Hepatocyte (in vitro differentiated cells): Measurements from ENCODE around the gene POU2F1. TPM values are rescaled to one million over a fixed set of nuclear protein-coding genes. Genes with fewer than 3 reads are reported as not detected.

Source experiments
- DNase-seq: peaks from one replicate; pipeline ENCODE4 v3.0.0-alpha.2; 2016; ENCODE audit warnings: low spot score
- H2AFZ ChIP-seq: fragments of 200-600 bp; sonication (generic); 2 replicates; pipeline ENCODE4 v1.6.0; 2016; ENCODE audit warnings: antibody characterized with exemption, mild to moderate bottlenecking
- H3K27ac ChIP-seq: fragments of 200-600 bp; sonication (generic); 2 replicates; pipeline ENCODE4 v1.5.1; 2016; ENCODE audit warnings: mild to moderate bottlenecking
- H3K27me3 ChIP-seq: fragments of 200-600 bp; sonication (generic); 2 replicates; pipeline ENCODE4 v1.6.1; 2016
- H3K36me3 ChIP-seq: fragments of 200-600 bp; sonication (generic); replicated peaks from 2 replicates; pipeline ENCODE4 v1.5.1; 2016; ENCODE audit warnings: low read depth; ENCODE audit not compliant: insufficient read depth
- H3K4me1 ChIP-seq: fragments of 200-600 bp; sonication (generic); 2 replicates; pipeline ENCODE4 v1.5.1; 2016; ENCODE audit warnings: mild to moderate bottlenecking, moderate library complexity; ENCODE audit not compliant: insufficient read depth
- H3K4me2 ChIP-seq: fragments of 200-600 bp; sonication (generic); 2 replicates; pipeline ENCODE4 v1.6.0; 2016
- H3K4me3 ChIP-seq: fragments of 200-600 bp; sonication (generic); 2 replicates; pipeline ENCODE4 v1.5.1; 2016; ENCODE audit warnings: mild to moderate bottlenecking
- H3K79me2 ChIP-seq: fragments of 200-600 bp; sonication (generic); 2 replicates; pipeline ENCODE4 v1.6.0; 2017; ENCODE audit warnings: mild to moderate bottlenecking
- H3K9me2 ChIP-seq: fragments of 200-600 bp; sonication (generic); replicated peaks from 2 replicates; pipeline ENCODE4 v1.6.0; 2017; ENCODE audit warnings: mild to moderate bottlenecking; ENCODE audit not compliant: insufficient read depth
- H3K9me3 ChIP-seq: fragments of 200-600 bp; sonication (generic); 2 replicates; pipeline ENCODE4 v1.5.1; 2016; ENCODE audit warnings: low read depth, mild to moderate bottlenecking
- H4K20me1 ChIP-seq: fragments of 200-600 bp; sonication (generic); 2 replicates; pipeline ENCODE4 v1.6.0; 2016; ENCODE audit warnings: mild to moderate bottlenecking; ENCODE audit not compliant: insufficient read depth, poor library complexity, severe bottlenecking
- EZH2 ChIP-seq: fragments of 200-600 bp; sonication (generic); IDR thresholded peaks from 2 replicates; pipeline ENCODE4 v1.6.1; 2016; ENCODE audit warnings: antibody characterized with exemption, mild to moderate bottlenecking, borderline replicate concordance
- EZH2phosphoT487 ChIP-seq: fragments of 200-600 bp; sonication (generic); IDR thresholded peaks from one replicate; pipeline ENCODE4 v1.6.1; 2018; ENCODE audit warnings: antibody characterized with exemption, mild to moderate bottlenecking, low read depth, moderate library complexity; ENCODE audit not compliant: unreplicated experiment, severe bottlenecking
- WGBS: methylation state at CpG from one replicate; pipeline ENCODE4 v1.1.6; 2016; ENCODE audit warnings: low lambda C conversion rate; ENCODE audit errors: missing lambda C conversion rate; 5-methylcytosine and 5-hydroxymethylcytosine counted together
- polyA plus RNA-seq: library from polyadenylated mRNA; unstranded; fragments of >200 nt; fragmentation: Nextera tagmentation; extraction: Ambion mirVana; gene quantifications from 2 replicates; pipeline ENCODE4 v1.2.1, GENCODE V29; 2016
- total RNA-seq: library from RNA; depleted of rRNA; stranded (reverse); fragments of >200 nt; gene quantifications from 2 replicates; pipeline ENCODE4 v1.2.3, GENCODE V29; 2014
- TF ChIP-seq, protein P1 (sequence below): fragments of 200-600 bp; sonication (generic); IDR thresholded peaks from 2 replicates; pipeline ENCODE4 v1.5.1; 2016; ENCODE audit warnings: antibody characterized with exemption, mild to moderate bottlenecking; ENCODE audit not compliant: poor library complexity

The POU2F1 gene
- total and polyA plus RNA-seq, 2 experiments from 2014 or later: 11.9 to 14.5 TPM

DNA sequence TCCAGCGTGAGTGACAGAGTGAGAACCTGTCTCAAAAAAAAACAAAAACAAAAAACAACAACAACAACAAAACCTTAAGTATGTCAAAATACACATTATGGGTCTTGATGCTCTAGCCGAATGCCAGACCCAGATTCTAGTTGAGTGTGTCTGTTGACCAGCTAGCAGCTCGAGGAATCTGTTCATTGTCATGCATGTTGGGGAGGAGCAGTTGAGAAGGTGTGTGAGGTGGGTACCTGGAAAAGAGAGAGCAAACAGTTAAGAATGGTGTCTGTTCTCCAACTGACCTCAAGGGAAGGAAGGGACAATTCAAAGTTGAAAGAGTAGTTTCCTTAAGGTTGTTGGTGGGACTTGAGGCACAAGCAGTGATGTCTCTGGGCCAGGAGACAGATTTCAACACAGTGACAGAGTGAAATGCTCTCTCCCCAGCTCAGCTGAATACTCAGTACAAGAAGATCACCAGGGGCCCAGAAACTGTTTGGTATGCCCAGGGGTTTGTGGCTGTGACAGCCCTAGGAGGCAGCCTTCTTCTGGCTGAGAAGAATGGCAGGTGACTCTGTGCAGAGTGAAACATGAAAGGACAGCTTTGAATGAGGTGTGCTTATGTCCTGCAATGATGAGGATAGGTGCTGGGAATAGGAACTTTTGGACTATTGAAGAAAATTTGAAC lies 14.4 kb upstream of the POU2F1 start:
- Histone ChIP-seq H3K9me2 (no peaks in the 10 kb centered on the region), H3K27ac (no peak overlapping the region), H3K4me3 (no peak overlapping the region), H3K36me3 (no peaks in the 10 kb centered on the region), H3K4me1 (no peaks in the 10 kb centered on the region), H3K4me2 (no peak overlapping the region), H3K79me2 (no peaks in the 10 kb centered on the region), H4K20me1 (no peaks in the 10 kb centered on the region), H3K27me3 (no peaks in the 10 kb centered on the region), H2AFZ (no peak overlapping the region), H3K9me3 (no peaks in the 10 kb centered on the region)
- no peak for TF ChIP-seq EZH2
- WGBS: 84% methylated on average over 3 of the region's 3 CpGs
- no peak for DNase-seq

DNA sequence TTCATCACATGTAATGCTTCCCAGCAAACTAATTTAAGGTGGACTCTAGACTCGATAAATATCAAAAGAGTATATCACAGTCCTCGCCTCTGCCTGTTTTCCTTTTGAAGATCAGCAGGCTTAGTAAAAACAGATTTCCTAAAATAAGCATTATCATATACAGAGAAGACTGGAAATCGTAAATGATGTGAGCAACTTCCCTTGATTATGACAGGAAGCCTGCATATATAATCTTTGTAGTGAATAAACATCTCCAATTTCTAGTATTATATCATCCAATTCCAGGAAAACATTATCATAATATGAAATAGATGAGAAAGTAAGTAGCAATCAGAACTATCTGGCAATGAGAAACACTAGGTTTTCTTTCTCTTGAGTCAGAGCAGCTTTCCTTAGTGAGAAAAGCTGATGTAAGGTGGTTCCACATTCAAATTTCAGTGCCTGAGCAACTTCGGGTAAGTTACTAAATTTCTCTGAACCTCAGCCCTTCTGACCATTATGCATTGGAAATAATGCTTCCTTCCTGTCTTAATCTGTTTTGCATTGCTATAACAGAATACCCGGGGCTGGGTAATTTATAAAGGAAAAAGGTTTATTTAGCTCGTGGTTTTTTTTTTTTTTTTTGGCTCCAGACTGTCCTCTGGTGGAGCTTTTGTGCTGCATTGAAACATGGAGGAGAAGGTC lies 12.6 kb upstream of the POU2F1 start:
- Histone ChIP-seq H3K4me3 (no peak overlapping the region), H3K79me2 (no peaks in the 10 kb centered on the region), H3K27me3 (no peaks in the 10 kb centered on the region), H3K27ac (no peak overlapping the region), H3K36me3 (no peaks in the 10 kb centered on the region), H3K9me2 (no peaks in the 10 kb centered on the region), H3K4me2 (no peak overlapping the region), H2AFZ (no peak overlapping the region), H3K4me1 (no peaks in the 10 kb centered on the region), H4K20me1 (no peaks in the 10 kb centered on the region), H3K9me3 (no peaks in the 10 kb centered on the region)
- DNase-seq: no peak
- TF ChIP-seq EZH2 (no peak), EZH2phosphoT487 (no peak)
- TF ChIP-seq, protein P1, sequence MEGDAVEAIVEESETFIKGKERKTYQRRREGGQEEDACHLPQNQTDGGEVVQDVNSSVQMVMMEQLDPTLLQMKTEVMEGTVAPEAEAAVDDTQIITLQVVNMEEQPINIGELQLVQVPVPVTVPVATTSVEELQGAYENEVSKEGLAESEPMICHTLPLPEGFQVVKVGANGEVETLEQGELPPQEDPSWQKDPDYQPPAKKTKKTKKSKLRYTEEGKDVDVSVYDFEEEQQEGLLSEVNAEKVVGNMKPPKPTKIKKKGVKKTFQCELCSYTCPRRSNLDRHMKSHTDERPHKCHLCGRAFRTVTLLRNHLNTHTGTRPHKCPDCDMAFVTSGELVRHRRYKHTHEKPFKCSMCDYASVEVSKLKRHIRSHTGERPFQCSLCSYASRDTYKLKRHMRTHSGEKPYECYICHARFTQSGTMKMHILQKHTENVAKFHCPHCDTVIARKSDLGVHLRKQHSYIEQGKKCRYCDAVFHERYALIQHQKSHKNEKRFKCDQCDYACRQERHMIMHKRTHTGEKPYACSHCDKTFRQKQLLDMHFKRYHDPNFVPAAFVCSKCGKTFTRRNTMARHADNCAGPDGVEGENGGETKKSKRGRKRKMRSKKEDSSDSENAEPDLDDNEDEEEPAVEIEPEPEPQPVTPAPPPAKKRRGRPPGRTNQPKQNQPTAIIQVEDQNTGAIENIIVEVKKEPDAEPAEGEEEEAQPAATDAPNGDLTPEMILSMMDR: peak; percentile 8
- whole genome bisulfite sequencing: 77% methylated on average over 6 of the region's 6 CpGs

DNA sequence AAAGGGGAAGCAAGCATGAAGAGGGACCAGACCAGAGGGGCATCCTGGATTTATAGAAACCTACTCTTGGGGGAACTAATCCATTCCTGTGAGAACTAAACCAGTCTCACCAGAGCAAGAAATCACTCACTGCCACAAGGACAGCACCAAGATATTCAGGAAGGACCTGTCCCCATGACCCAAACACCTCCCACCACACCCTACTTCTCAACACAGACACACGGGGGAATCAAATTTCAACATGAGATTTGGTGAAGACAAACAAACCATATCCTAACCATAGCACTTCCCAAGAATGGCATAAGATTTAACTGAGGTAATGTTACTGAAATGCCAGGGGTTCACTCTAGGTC lies 12.1 kb upstream of the POU2F1 start:
- DNase-seq: no peak
- no peak for TF ChIP-seq EZH2phosphoT487
- TF ChIP-seq, protein P1: no peak
- no peak for TF ChIP-seq EZH2
- Histone ChIP-seq H3K27ac (no peak overlapping the region), H3K27me3 (no peaks in the 10 kb centered on the region), H3K4me1 (no peaks in the 10 kb centered on the region), H3K9me2 (no peaks in the 10 kb centered on the region), H3K36me3 (no peaks in the 10 kb centered on the region), H3K4me2 (no peak overlapping the region), H4K20me1 (no peaks in the 10 kb centered on the region), H2AFZ (no peak overlapping the region), H3K9me3 (no peaks in the 10 kb centered on the region), H3K79me2 (no peaks in the 10 kb centered on the region), H3K4me3 (no peak overlapping the region)
- WGBS: 82% methylated on average over 1 of the region's 1 CpG

DNA sequence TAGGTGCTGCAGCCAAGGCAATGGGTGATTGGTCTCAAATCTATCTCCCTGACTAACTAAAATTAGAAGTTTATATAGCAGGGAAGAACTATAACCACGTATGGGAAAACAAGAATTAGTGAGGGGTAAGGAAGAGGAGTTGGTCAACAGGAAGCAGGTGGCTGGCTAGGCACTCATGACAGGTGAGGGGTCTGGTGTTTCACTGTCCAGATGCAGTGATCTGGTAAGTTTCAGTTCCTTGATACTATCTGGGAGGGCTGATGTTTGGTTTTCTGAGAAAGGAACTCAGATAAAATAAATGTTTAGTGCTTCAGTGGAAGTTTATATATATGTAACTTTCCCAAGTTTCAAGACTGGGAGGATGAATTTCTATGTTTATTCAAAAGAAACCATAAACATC lies 11.6 kb upstream of the POU2F1 start:
- no peak for TF ChIP-seq EZH2
- TF ChIP-seq, protein P1: no peak
- no peak overlapping the region for H2AFZ ChIP-seq
- 88% methylated on average over 1 of the region's 1 CpG for WGBS
- H3K79me2 ChIP-seq: no peaks in the 10 kb centered on the region
- H3K9me3 ChIP-seq: no peaks in the 10 kb centered on the region
- DNase-seq: no peak
- no peaks in the 10 kb centered on the region for H3K27me3 ChIP-seq
- H3K4me1 ChIP-seq: no peaks in the 10 kb centered on the region
- H3K4me3 ChIP-seq: no peak overlapping the region
- no peak overlapping the region for H3K4me2 ChIP-seq
- no peaks in the 10 kb centered on the region for H3K9me2 ChIP-seq
- no peak overlapping the region for H3K27ac ChIP-seq
- no peaks in the 10 kb centered on the region for H4K20me1 ChIP-seq
- no peaks in the 10 kb centered on the region for H3K36me3 ChIP-seq
